ENCODE data around the gene ARHGAP22. TPM values are rescaled to one million over a fixed set of nuclear protein-coding genes. Genes with fewer than 3 reads are reported as not detected.

Gene ARHGAP22
- polyA plus RNA-seq, 1 of the 3 experiments (the other 2 are of a cell fraction) = 12.4 TPM

- peaks cover 0 to 6% of the 10 kb centered on the region in 2 experiments; a peak in 1 of 4 replicates for H3K4me1 ChIP-seq (ENCODE audit: control insufficient read depth in 1 of 2, insufficient read depth in 2 of 2, low read depth in 1 of 2, low read length in 1 of 2)
- no peak overlapping the region for H3K9ac ChIP-seq
- CTCF ChIA-PET = interaction anchor here (0.7 to 2.6 kb wide), 8 partner anchors 22 to 282 kb away, joined by 3 to 8 read pairs (median 4); no protein-coding TSS in a partner anchor
- POLR2A ChIA-PET = no interaction called here
- peaks cover 0 to 23% of the 10 kb centered on the region in 2 experiments for H3K36me3 ChIP-seq (replicated peaks in 1 of 2; ENCODE audit: control insufficient read depth in 1 of 2, insufficient read depth in 2 of 2, low read length in 1 of 2)
- H3K4me3 ChIP-seq (ENCODE audit: low read depth in 2 of 2, low read length in 1 of 2) = no peak overlapping the region
- H3K4me2 ChIP-seq = no peak overlapping the region
- 94% methylated on average over 8 of the region's 8 CpGs for WGBS (ENCODE audit: low lambda C conversion rate)
- H3K27ac ChIP-seq (ENCODE audit: low read depth in 2 of 2, low read length in 1 of 2) = no peak overlapping the region
- no peak for DNase-seq
- no peak overlapping the region for H2AFZ ChIP-seq (ENCODE audit: low read depth)
- H3K9me3 ChIP-seq = peaks cover 13% of the 10 kb centered on the region
- TF ChIP-seq CHD2 (IDR thresholded peaks at IDR 0.05; ENCODE audit: low read length, partially characterized antibody) = no peak
- TF ChIP-seq RAD21 (IDR thresholded peaks at IDR 0.05; ENCODE audit: low read length) = peak; percentile 44
- TF ChIP-seq USF1 (IDR thresholded peaks at IDR 0.05; ENCODE audit: borderline replicate concordance, low read depth) = no peak
- TF ChIP-seq SMC3 (IDR thresholded peaks at IDR 0.05; ENCODE audit: low read depth, low read length) = no peak
- peaks cover 98% of the 10 kb centered on the region for H3K79me2 ChIP-seq (ENCODE audit: insufficient read depth)
- H3K27me3 ChIP-seq (ENCODE audit: insufficient read depth) = no peaks in the 10 kb centered on the region
- H4K20me1 ChIP-seq (ENCODE audit: insufficient read depth) = peaks cover 60% of the 10 kb centered on the region
- no peaks in the 10 kb centered on the region for H3K9me2 ChIP-seq
- peaks cover 11% of the 10 kb centered on the region for H3F3A ChIP-seq (replicated peaks; ENCODE audit: insufficient read depth)
These were observed 94.7 kb downstream of the ARHGAP22 start for GRCh38 chr10:48509974-48510692.

- no peaks in the 10 kb centered on the region for H3K27me3 ChIP-seq (ENCODE audit: insufficient read depth)
- ChIA-PET CTCF (interaction anchor here (1.0 to 2.6 kb wide), 8 partner anchors 21 to 281 kb away, joined by 3 to 8 read pairs (median 4); no protein-coding TSS in a partner anchor), POLR2A (no interaction called here)
- H3K9me2 ChIP-seq = no peaks in the 10 kb centered on the region
- no peak overlapping the region for H3K27ac ChIP-seq (ENCODE audit: low read depth in 2 of 2, low read length in 1 of 2)
- peaks cover 0 to 18% of the 10 kb centered on the region in 2 experiments for H3K36me3 ChIP-seq (replicated peaks in 1 of 2; ENCODE audit: control insufficient read depth in 1 of 2, insufficient read depth in 2 of 2, low read length in 1 of 2)
- H3K4me1 ChIP-seq (ENCODE audit: control insufficient read depth in 1 of 2, insufficient read depth in 2 of 2, low read depth in 1 of 2, low read length in 1 of 2) = peaks cover 0 to 14% of the 10 kb centered on the region in 2 experiments; a peak in 1 of 4 replicates
- peaks cover 5% of the 10 kb centered on the region for H3F3A ChIP-seq (replicated peaks; ENCODE audit: insufficient read depth)
- H3K9ac ChIP-seq = no peak overlapping the region
- no peak overlapping the region for H3K4me2 ChIP-seq
- DNase-seq = no peak
- H3K4me3 ChIP-seq (ENCODE audit: low read depth in 2 of 2, low read length in 1 of 2) = no peak overlapping the region
- peaks cover 3% of the 10 kb centered on the region for H3K9me3 ChIP-seq
- no peak for TF ChIP-seq EZH2phosphoT487 (IDR thresholded peaks at IDR 0.05; ENCODE audit: borderline replicate concordance, low read depth)
- TF ChIP-seq ZBTB33 (IDR thresholded peaks at IDR 0.05; ENCODE audit: borderline replicate concordance, low read depth) = no peak
- no peak for TF ChIP-seq RAD21 (IDR thresholded peaks at IDR 0.05; ENCODE audit: low read length)
- no peak for TF ChIP-seq USF2 (IDR thresholded peaks at IDR 0.05; ENCODE audit: borderline replicate concordance, low read depth, low read length)
- no peak for TF ChIP-seq GABPA (IDR thresholded peaks at IDR 0.05; ENCODE audit: low read depth)
- TF ChIP-seq GATA2 (CRISPR knock-in tag; IDR thresholded peaks at IDR 0.05) = no peak
- no peak for TF ChIP-seq EP300 (IDR thresholded peaks at IDR 0.05; ENCODE audit: borderline replicate concordance in 1 of 2, low read depth in 1 of 2, low read length in 1 of 2)
- TF ChIP-seq ELF1 (IDR thresholded peaks at IDR 0.05) = no peak
- TF ChIP-seq RXRA (IDR thresholded peaks at IDR 0.05; ENCODE audit: borderline replicate concordance, low read depth) = no peak
- TF ChIP-seq FOSL2 (IDR thresholded peaks at IDR 0.05; ENCODE audit: borderline replicate concordance, low read depth) = no peak
- TF ChIP-seq IRF3 (IDR thresholded peaks at IDR 0.05; ENCODE audit: low read depth, low read length) = no peak
- TF ChIP-seq SMC3 (IDR thresholded peaks at IDR 0.05; ENCODE audit: low read depth, low read length) = no peak
- TF ChIP-seq MEF2A (IDR thresholded peaks at IDR 0.05; ENCODE audit: borderline replicate concordance, low read depth) = no peak
- 95% methylated on average over 10 of the region's 17 CpGs for WGBS (ENCODE audit: low lambda C conversion rate)
- H2AFZ ChIP-seq (ENCODE audit: low read depth) = no peak overlapping the region
- peaks cover 98% of the 10 kb centered on the region for H3K79me2 ChIP-seq (ENCODE audit: insufficient read depth)
- peaks cover 66% of the 10 kb centered on the region for H4K20me1 ChIP-seq (ENCODE audit: insufficient read depth)
These were observed 95.8 kb downstream of the ARHGAP22 start for GRCh38 chr10:48508791-48509772.
